Measurements from ENCODE around the gene AAGAB.

GRCh38 chr15:67154249-67154648 is 100.2 kb downstream of the AAGAB start:
- TF ChIP-seq CTCF (IDR thresholded peaks at IDR 0.05) (no peak), EZH2phosphoT487 (IDR thresholded peaks at IDR 0.05) (no peak), EZH2 (IDR thresholded peaks at IDR 0.05) (no peak)
